K562 (cell line): Measurements from ENCODE around the gene GLTP. TPM values are rescaled to one million over a fixed set of nuclear protein-coding genes. Genes with fewer than 3 reads are reported as not detected.

ENCODE experiments used
- ARID3B ChIP-seq: fragments of 250-450 bp; sonication (Bioruptor Pico); IDR thresholded peaks from 2 replicates; pipeline ENCODE4 v1.4.0; 2020; ENCODE audit warnings: borderline replicate concordance
- BRD4 ChIP-seq: fragments of 200-600 bp; sonication (generic); IDR thresholded peaks from 2 replicates; pipeline ENCODE4 v1.6.1; 2017; ENCODE audit warnings: inconsistent platforms
- ETV1 ChIP-seq: fragments of 450-650 bp; conservative IDR thresholded peaks from 2 replicates; pipeline ENCODE4 v1.6.1; 2016; ENCODE audit warnings: missing genetic modification characterization, control low read depth, low read depth, missing compliant biosample characterization
- FIP1L1 ChIP-seq: fragments of 200-400 bp; formaldehyde crosslinking; IDR thresholded peaks from 2 replicates; pipeline ENCODE4 v1.6.1; 2018; ENCODE audit warnings: mild to moderate bottlenecking, low read depth, low read length; ENCODE audit not compliant: poor library complexity, severe bottlenecking
- GABPB1 ChIP-seq: sonication (generic); formaldehyde crosslinking; IDR thresholded peaks from 2 replicates; pipeline ENCODE4 v1.8.0; 2022; ENCODE audit warnings: mild to moderate bottlenecking, missing genetic modification reagents
- HNRNPLL ChIP-seq: fragments of 200-400 bp; formaldehyde crosslinking; IDR thresholded peaks from 2 replicates; pipeline ENCODE4 v1.6.1; 2017; ENCODE audit warnings: low read length, low read depth, mild to moderate bottlenecking; ENCODE audit not compliant: poor library complexity, severe bottlenecking
- MEF2A ChIP-seq: IDR thresholded peaks from 2 replicates; pipeline ENCODE4 v1.6.1; 2011; ENCODE audit warnings: low read depth, mild to moderate bottlenecking, low read length, moderate library complexity; ENCODE audit not compliant: control insufficient read depth
- NCOA4 ChIP-seq: fragments of 450-650 bp; IDR thresholded peaks from 2 replicates; pipeline ENCODE4 v1.6.1; 2018; ENCODE audit warnings: mild to moderate bottlenecking; ENCODE audit not compliant: partially characterized antibody
- NCOR1 ChIP-seq: fragments of 450-650 bp; IDR thresholded peaks from 2 replicates; pipeline ENCODE4 v1.6.1; 2016; ENCODE audit warnings: mild to moderate bottlenecking, moderate library complexity
- PHTF2 ChIP-seq: fragments of 250-450 bp; sonication (Bioruptor Pico); IDR thresholded peaks from 2 replicates; pipeline ENCODE4 v1.5.0; 2021; ENCODE audit warnings: mild to moderate bottlenecking
- SNAPC5 ChIP-seq: fragments of 250-450 bp; sonication (Bioruptor Pico); IDR thresholded peaks from 2 replicates; pipeline ENCODE4 v1.8.0; 2021; ENCODE audit warnings: moderate library complexity, mild to moderate bottlenecking, inconsistent platforms
- ZBTB11 ChIP-seq, 3 experiments: fragments of 200-800 bp in 1 of 3; fragments of 250-450 bp in 1 of 3; fragments of 450-650 bp in 1 of 3; sonication (Bioruptor Pico) in 1 of 3; sonication (Bioruptor generic) in 1 of 3; formaldehyde crosslinking in 1 of 3; IDR thresholded peaks; 2 replicates each; pipeline versions ENCODE4 v1.6.1 to v1.8.0; 2016 to 2022; ENCODE audit warnings: mild to moderate bottlenecking in 2 of 3, missing genetic modification characterization in 2 of 3, missing compliant biosample characterization in 1 of 3, moderate library complexity in 1 of 3
- ZBTB2 ChIP-seq: fragments of 450-650 bp; IDR thresholded peaks from 2 replicates; pipeline ENCODE4 v1.6.1; 2016; ENCODE audit warnings: antibody characterized with exemption
- ZFP91 ChIP-seq: sonication (generic); formaldehyde crosslinking; IDR thresholded peaks from 2 replicates; pipeline ENCODE4 v1.8.0; 2022; ENCODE audit warnings: mild to moderate bottlenecking, missing genetic modification reagents
- ZFPM2 ChIP-seq: fragments of 250-450 bp; sonication (Bioruptor Pico); IDR thresholded peaks from 2 replicates; pipeline ENCODE4 v1.5.1; 2022; ENCODE audit warnings: mild to moderate bottlenecking
- ZNF445 ChIP-seq: fragments of 250-450 bp; sonication (Bioruptor Pico); IDR thresholded peaks from 2 replicates; pipeline ENCODE4 v1.4.0; 2020; ENCODE audit warnings: low read depth, mild to moderate bottlenecking, moderate library complexity
- ZNF696 ChIP-seq: fragments of 250-450 bp; sonication (Bioruptor Pico); conservative IDR thresholded peaks from 2 replicates; pipeline ENCODE4 v1.4.0; 2020; ENCODE audit warnings: mild to moderate bottlenecking, moderate library complexity
- ZNF780A ChIP-seq: fragments of 250-450 bp; sonication (Bioruptor Pico); IDR thresholded peaks from 2 replicates; pipeline ENCODE4 v1.5.0; 2021; ENCODE audit warnings: mild to moderate bottlenecking
- polyA plus RNA-seq, 8 experiments: library from polyadenylated mRNA; depleted of rRNA in 4 of 8; stranded (reverse) in 5 of 8; unstranded in 3 of 8; fragments of >200 nt; fragmentation: Nextera tagmentation in 2 of 8; fragmentation: Illumina TruSeq in 1 of 8; extraction: Ambion mirVana in 2 of 8; extraction: Trizol in 1 of 8; gene quantifications; 2 replicates each; pipeline versions ENCODE4 v1.2.1 to v1.2.3, GENCODE V29; 2011 to 2014; ENCODE audit warnings: inconsistent platforms in 1 of 8, missing spikeins in 1 of 8
- total RNA-seq, 7 experiments: library from RNA; depleted of rRNA in 6 of 7; stranded (reverse); fragments of >200 nt in 6 of 7; fragmentation: Illumina TruSeq in 2 of 7; extraction: Trizol in 2 of 7; gene quantifications; 2 replicates each; pipeline versions ENCODE4 v1.2.1 to v1.2.3, GENCODE V29; 2011 to 2021; ENCODE audit warnings: low replicate concordance in 1 of 7

The GLTP gene
- total and polyA plus RNA-seq, 9 of the 15 experiments (the other 6 are each of a cell fraction or from before 2014, with no cell fraction given), result 4.4 to 8.3 (median 6.1) TPM

GRCh38 chr12:109899783-109900751 is 19.7 kb upstream of the GLTP start, which contains the start of gene TCHP (continued):
- no peak for TF ChIP-seq ZNF780A
- TF ChIP-seq ZBTB2, result peak; percentile 75
- no peak for TF ChIP-seq ARID3B (CRISPR knock-in tag)
- peak; percentile 35; the same call in 1 of the 2 replicates for TF ChIP-seq GABPB1 (CRISPR knock-in tag)
- TF ChIP-seq ZBTB11 (CRISPR knock-in tag; IDR thresholded peaks at IDR 0.05), result peak in 1 of 3 experiments; percentile 63; a peak in 1 of 6 replicates
- no peak for TF ChIP-seq ZNF696
- 0 out of 2 replicates have a peak, but pooled peaks have one; percentile 26 for TF ChIP-seq ZFP91
- no peak for TF ChIP-seq PHTF2 (CRISPR knock-in tag)
- TF ChIP-seq NCOR1, result no peak; the same call in 1 of the 2 replicates
- no peak for TF ChIP-seq ZNF445
- no peak for TF ChIP-seq NCOA4
- TF ChIP-seq FIP1L1, result peak; percentile 42
- no peak for TF ChIP-seq ZFPM2
- TF ChIP-seq HNRNPLL, result peak; percentile 19
- no peak for TF ChIP-seq SNAPC5
- 0 out of 2 replicates have a peak, but pooled peaks have one; percentile 29 for TF ChIP-seq ETV1 (tag)
- TF ChIP-seq BRD4, result no peak
- no peak for TF ChIP-seq MEF2A
